ENCODE measurements around the gene OPA3.

DNA sequence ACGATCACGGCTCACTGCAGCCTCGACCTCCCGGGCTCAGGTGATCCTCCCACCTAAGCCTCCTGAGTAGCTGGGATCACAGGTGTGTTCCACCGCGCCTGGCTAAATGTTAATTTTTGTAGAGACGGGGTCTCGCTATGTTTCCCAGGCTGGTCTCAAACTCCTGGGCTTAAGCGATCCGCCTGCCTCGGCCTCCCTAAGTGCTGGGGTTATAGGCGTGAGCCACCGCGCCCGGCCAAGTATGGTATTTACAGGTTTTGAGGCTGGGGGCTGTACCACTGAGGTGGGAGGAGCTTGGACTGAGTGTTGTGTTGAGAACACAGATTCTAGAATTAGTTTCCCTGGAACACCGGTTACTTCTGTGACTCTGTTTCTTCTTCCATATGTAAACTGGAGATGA, 86.8 kb downstream of the OPA3 start:
- TF ChIP-seq CTCF (IDR thresholded peaks at IDR 0.05) (no peak), POLR2A (IDR thresholded peaks at IDR 0.05) (no peak), POLR2AphosphoS5 (IDR thresholded peaks at IDR 0.05; ENCODE audit: insufficient read depth in 1 of 2, low read depth in 1 of 2) (no peak)
